Activated naive CD8-positive, alpha-beta T cell treated with anti-CD3 and anti-CD28 coated beads, Interleukin-2, amount 10 ng/mL, durations not matched to agents 7 days and 5 days (primary cell): Measurements from ENCODE around the gene PLEKHA5. TPM values are rescaled to one million over a fixed set of nuclear protein-coding genes. Genes with fewer than 3 reads are reported as not detected.
"Not testable (repeated sequence)": the region's sequence is repeated elsewhere in the genome, so short reads cannot be mapped to it uniquely, and the experiment has no call there.

ENCODE experiments used
- ATAC-seq: fragments of 150-1000 bp; cut with Tn5 transposase; one replicate; pipeline ENCODE4 v1.10.0; 2021; ENCODE audit warnings: low read depth, moderate library complexity
- POLR2A ChIA-PET: fragments of 350-600 bp; sonication (Branson Sonifier 250); formaldehyde crosslinking; loops from one replicate; lab custom pipeline; 2021; ENCODE audit warnings: antibody characterized with exemption; lab: Charles Lee
- DNase-seq: peaks from one replicate; pipeline ENCODE4 v3.0.0; 2021
- H3K27ac Mint-ChIP-seq: one replicate; pipeline ENCODE4 v1.8.0; 2022; ENCODE audit warnings: mild to moderate bottlenecking, mixed read lengths
- H3K27me3 Mint-ChIP-seq: one replicate; pipeline ENCODE4 v1.8.0; 2022; ENCODE audit warnings: mild to moderate bottlenecking, moderate library complexity, mixed read lengths
- H3K36me3 Mint-ChIP-seq: one replicate; pipeline ENCODE4 v1.8.0; 2021; ENCODE audit warnings: mild to moderate bottlenecking, mixed read lengths
- H3K4me1 Mint-ChIP-seq: one replicate; pipeline ENCODE4 v1.8.0; 2021; ENCODE audit warnings: mixed read lengths
- H3K4me3 Mint-ChIP-seq: one replicate; pipeline ENCODE4 v1.8.0; 2022; ENCODE audit warnings: mild to moderate bottlenecking, moderate library complexity, mixed read lengths
- H3K9me3 Mint-ChIP-seq: one replicate; pipeline ENCODE4 v1.8.0; 2021; ENCODE audit warnings: mixed read lengths
- total RNA-seq, 2 experiments: library from RNA; stranded (reverse); gene quantifications; one replicate each; pipeline ENCODE4 v1.2.3, GENCODE V29; 2021

The PLEKHA5 gene
- total RNA-seq, 2 experiments from 2014 or later, result 4.4 to 5.5 TPM

- H3K36me3 Mint-ChIP-seq, H3K4me3 Mint-ChIP-seq, H3K4me1 Mint-ChIP-seq, H3K9me3 Mint-ChIP-seq, H3K27me3 Mint-ChIP-seq, ATAC-seq, DNase-seq, H3K27ac Mint-ChIP-seq, POLR2A ChIA-PET: not testable (repeated sequence)
These were observed 221.3 kb downstream of the PLEKHA5 start for GRCh38 chr12:19350850-19351249.

GRCh38 chr12:19351346-19351745 lies 221.8 kb downstream of the PLEKHA5 start:
- H3K36me3 Mint-ChIP-seq, result peaks cover 3% of the 10 kb centered on the region

GRCh38 chr12:19369691-19370148 lies 240.2 kb downstream of the PLEKHA5 start:
- POLR2A ChIA-PET, result no interaction called here
- no peak for DNase-seq
- H3K4me1 Mint-ChIP-seq, result peaks cover 5% of the 10 kb centered on the region
- no peak overlapping the region for H3K4me3 Mint-ChIP-seq
- ATAC-seq, result no peak
- H3K36me3 Mint-ChIP-seq, result peaks cover 2% of the 10 kb centered on the region
- H3K9me3 Mint-ChIP-seq, result no peaks in the 10 kb centered on the region
- no peaks in the 10 kb centered on the region for H3K27me3 Mint-ChIP-seq
- H3K27ac Mint-ChIP-seq, result no peak overlapping the region

More at GRCh38 chr12:19351346-19351745, 221.8 kb downstream of the PLEKHA5 start:
- Mint-ChIP-seq H3K9me3 (peaks cover 6% of the 10 kb centered on the region), H3K4me3 (no peak overlapping the region), H3K27ac (no peak overlapping the region), H3K4me1 (no peaks in the 10 kb centered on the region), H3K27me3 (no peaks in the 10 kb centered on the region)
- POLR2A ChIA-PET, result no interaction called here
- ATAC-seq (no peak), DNase-seq (no peak)

GRCh38 chr12:19373586-19373985 lies 244.1 kb downstream of the PLEKHA5 start:
- DNase-seq (no peak), ATAC-seq (no peak)
- POLR2A ChIA-PET, result no interaction called here
- Mint-ChIP-seq H3K4me3 (no peak overlapping the region), H3K27me3 (no peaks in the 10 kb centered on the region), H3K36me3 (no peaks in the 10 kb centered on the region), H3K9me3 (no peaks in the 10 kb centered on the region), H3K27ac (no peak overlapping the region), H3K4me1 (no peaks in the 10 kb centered on the region)

GRCh38 chr12:19375888-19376287 lies 246.4 kb downstream of the PLEKHA5 start:
- DNase-seq (no peak), ATAC-seq (no peak)
- Mint-ChIP-seq H3K27ac (no peak overlapping the region), H3K9me3 (no peaks in the 10 kb centered on the region), H3K4me1 (no peaks in the 10 kb centered on the region), H3K27me3 (no peaks in the 10 kb centered on the region), H3K36me3 (no peaks in the 10 kb centered on the region), H3K4me3 (no peak overlapping the region)
- POLR2A ChIA-PET, result no interaction called here

- no peaks in the 10 kb centered on the region for H3K27me3 Mint-ChIP-seq
- ATAC-seq (no peak), DNase-seq (no peak)
- no peak overlapping the region for H3K4me3 Mint-ChIP-seq
- H3K27ac Mint-ChIP-seq, result no peak overlapping the region
- POLR2A ChIA-PET, result no interaction called here
- H3K4me1 Mint-ChIP-seq, result no peaks in the 10 kb centered on the region
- no peaks in the 10 kb centered on the region for H3K9me3 Mint-ChIP-seq
- H3K36me3 Mint-ChIP-seq, result no peaks in the 10 kb centered on the region
These were observed 247.2 kb downstream of the PLEKHA5 start for GRCh38 chr12:19376691-19377090.

- Mint-ChIP-seq H3K4me3 (no peak overlapping the region), H3K9me3 (no peaks in the 10 kb centered on the region), H3K36me3 (no peaks in the 10 kb centered on the region), H3K4me1 (no peaks in the 10 kb centered on the region), H3K27ac (no peak overlapping the region), H3K27me3 (no peaks in the 10 kb centered on the region)
- POLR2A ChIA-PET, result no interaction called here
- DNase-seq, result no peak
- ATAC-seq, result peak; percentile 50
These were observed 252.6 kb downstream of the PLEKHA5 start for GRCh38 chr12:19382111-19382526.

- Mint-ChIP-seq H3K27me3 (no peaks in the 10 kb centered on the region), H3K36me3 (no peaks in the 10 kb centered on the region), H3K27ac (no peak overlapping the region), H3K4me3 (no peak overlapping the region), H3K9me3 (no peaks in the 10 kb centered on the region), H3K4me1 (no peaks in the 10 kb centered on the region)
- DNase-seq, result no peak
- POLR2A ChIA-PET, result no interaction called here
- ATAC-seq, result no peak
These were observed 253.0 kb downstream of the PLEKHA5 start for GRCh38 chr12:19382563-19382962.

- H3K9me3 Mint-ChIP-seq, result no peaks in the 10 kb centered on the region
- no peak overlapping the region for H3K4me3 Mint-ChIP-seq
- no peak for DNase-seq
- H3K36me3 Mint-ChIP-seq, result no peaks in the 10 kb centered on the region
- POLR2A ChIA-PET, result no interaction called here
- no peaks in the 10 kb centered on the region for H3K4me1 Mint-ChIP-seq
- H3K27me3 Mint-ChIP-seq, result peaks cover 1% of the 10 kb centered on the region
- ATAC-seq, result no peak
- H3K27ac Mint-ChIP-seq, result no peak overlapping the region
These were observed 257.6 kb downstream of the PLEKHA5 start for GRCh38 chr12:19387161-19387560.

- H3K27me3 Mint-ChIP-seq, result peaks cover 1% of the 10 kb centered on the region
- no peaks in the 10 kb centered on the region for H3K36me3 Mint-ChIP-seq
- no peak overlapping the region for H3K4me3 Mint-ChIP-seq
- H3K9me3 Mint-ChIP-seq, result no peaks in the 10 kb centered on the region
- no peak for ATAC-seq
- POLR2A ChIA-PET, result no interaction called here
- H3K4me1 Mint-ChIP-seq, result no peaks in the 10 kb centered on the region
- no peak overlapping the region for H3K27ac Mint-ChIP-seq
- no peak for DNase-seq
These were observed 258.6 kb downstream of the PLEKHA5 start for GRCh38 chr12:19388131-19388549.

- POLR2A ChIA-PET, result interaction anchor here (0.6 kb wide), 1 partner anchor 9 kb away, joined by 3 read pairs; no protein-coding TSS in a partner anchor
- no peaks in the 10 kb centered on the region for H3K36me3 Mint-ChIP-seq
- H3K27ac Mint-ChIP-seq, result no peak overlapping the region
- H3K4me3 Mint-ChIP-seq, result no peak overlapping the region
- H3K4me1 Mint-ChIP-seq, result no peaks in the 10 kb centered on the region
- no peaks in the 10 kb centered on the region for H3K9me3 Mint-ChIP-seq
- no peak for ATAC-seq
- DNase-seq, result no peak
- peaks cover 1% of the 10 kb centered on the region for H3K27me3 Mint-ChIP-seq
These were observed 260.6 kb downstream of the PLEKHA5 start for GRCh38 chr12:19390051-19390598.

GRCh38 chr12:19392644-19393043 lies 263.1 kb downstream of the PLEKHA5 start:
- H3K9me3 Mint-ChIP-seq, H3K36me3 Mint-ChIP-seq, H3K27ac Mint-ChIP-seq, POLR2A ChIA-PET, H3K4me1 Mint-ChIP-seq, H3K4me3 Mint-ChIP-seq, DNase-seq, H3K27me3 Mint-ChIP-seq, ATAC-seq: not testable (repeated sequence)

GRCh38 chr12:19394385-19394784 lies 264.9 kb downstream of the PLEKHA5 start:
- no peaks in the 10 kb centered on the region for H3K4me1 Mint-ChIP-seq
- no peak for ATAC-seq
- H3K9me3 Mint-ChIP-seq, result peaks cover 2% of the 10 kb centered on the region
- no peak for DNase-seq
- POLR2A ChIA-PET, result no interaction called here
- no peak overlapping the region for H3K4me3 Mint-ChIP-seq
- peaks cover 2% of the 10 kb centered on the region for H3K36me3 Mint-ChIP-seq
- no peak overlapping the region for H3K27ac Mint-ChIP-seq
- peaks cover 1% of the 10 kb centered on the region for H3K27me3 Mint-ChIP-seq

GRCh38 chr12:19397534-19397933 lies 268.0 kb downstream of the PLEKHA5 start:
- Mint-ChIP-seq H3K4me1 (peaks cover 3% of the 10 kb centered on the region), H3K27me3 (no peaks in the 10 kb centered on the region), H3K36me3 (peaks cover 2% of the 10 kb centered on the region), H3K27ac (no peak overlapping the region), H3K4me3 (no peak overlapping the region), H3K9me3 (peaks cover 2% of the 10 kb centered on the region)
- DNase-seq (no peak), ATAC-seq (no peak)
- POLR2A ChIA-PET, result no interaction called here
